Measurements from ENCODE around the gene SLC35F1.

- TF ChIP-seq CTCF (IDR thresholded peaks at IDR 0.05): no peak
- TF ChIP-seq EZH2 (IDR thresholded peaks at IDR 0.05; ENCODE audit: borderline replicate concordance, insufficient read depth, low read depth, low read length, poor library complexity, severe bottlenecking): no peak
Observed at GRCh38 chr6:117866561-117866960, 40.5 kb upstream of the SLC35F1 start.
